Nephron progenitor cell (in vitro differentiated cells): Measurements from ENCODE around the gene MYO9A.

ENCODE experiments used
- DNase-seq: peaks from one replicate; pipeline ENCODE4 v3.0.0; 2021
- H3K27ac Mint-ChIP-seq: 2 replicates; pipeline ENCODE4 v1.8.0; 2021; ENCODE audit warnings: mild to moderate bottlenecking, moderate library complexity, mixed read lengths
- H3K27me3 Mint-ChIP-seq: 2 replicates; pipeline ENCODE4 v1.8.0; 2021; ENCODE audit warnings: mild to moderate bottlenecking, low read depth, mixed read lengths; ENCODE audit not compliant: poor library complexity
- H3K36me3 Mint-ChIP-seq: 2 replicates; pipeline ENCODE4 v1.8.0; 2021; ENCODE audit warnings: low read depth, mixed read lengths
- H3K4me1 Mint-ChIP-seq: 2 replicates; pipeline ENCODE4 v1.8.0; 2021; ENCODE audit warnings: mixed read lengths
- H3K4me3 Mint-ChIP-seq: 2 replicates; pipeline ENCODE4 v1.8.0; 2021; ENCODE audit warnings: mild to moderate bottlenecking, moderate library complexity, mixed read lengths
- H3K9me3 Mint-ChIP-seq: 2 replicates; pipeline ENCODE4 v1.8.0; 2021; ENCODE audit warnings: mild to moderate bottlenecking, moderate library complexity, mixed read lengths
- CTCF ChIP-seq: fragments of 200-600 bp; sonication (generic); IDR thresholded peaks from 2 replicates; pipeline ENCODE4 v1.5.0; 2021; ENCODE audit warnings: antibody characterized with exemption

Gene MYO9A

GRCh38 chr15:71800190-71800589, 317.8 kb downstream of the MYO9A start:
- peaks cover 16% of the 10 kb centered on the region for H3K9me3 Mint-ChIP-seq
- peaks cover 21% of the 10 kb centered on the region for H3K4me1 Mint-ChIP-seq
- TF ChIP-seq CTCF, result no peak
- H3K27me3 Mint-ChIP-seq, result peaks cover 5% of the 10 kb centered on the region
- peaks cover 9% of the 10 kb centered on the region for H3K36me3 Mint-ChIP-seq
- no peak overlapping the region for H3K4me3 Mint-ChIP-seq
- no peak overlapping the region for H3K27ac Mint-ChIP-seq
- DNase-seq, result no peak

GRCh38 chr15:71798641-71799040, 319.3 kb downstream of the MYO9A start:
- no peak for TF ChIP-seq CTCF
- H3K27ac Mint-ChIP-seq, result no peak overlapping the region
- H3K36me3 Mint-ChIP-seq, result peaks cover 9% of the 10 kb centered on the region
- H3K4me1 Mint-ChIP-seq, result peaks cover 13% of the 10 kb centered on the region
- no peak for DNase-seq
- H3K27me3 Mint-ChIP-seq, result peaks cover 5% of the 10 kb centered on the region
- no peak overlapping the region for H3K4me3 Mint-ChIP-seq
- H3K9me3 Mint-ChIP-seq, result peaks cover 16% of the 10 kb centered on the region

GRCh38 chr15:71792521-71792920, 325.4 kb downstream of the MYO9A start:
- no peak for TF ChIP-seq CTCF
- Mint-ChIP-seq H3K4me3 (no peak overlapping the region), H3K27me3 (no peaks in the 10 kb centered on the region), H3K9me3 (peaks cover 5% of the 10 kb centered on the region), H3K36me3 (no peaks in the 10 kb centered on the region), H3K27ac (no peak overlapping the region), H3K4me1 (peaks cover 6% of the 10 kb centered on the region)
- no peak for DNase-seq

- Mint-ChIP-seq H3K27ac (no peak overlapping the region), H3K9me3 (peaks cover 5% of the 10 kb centered on the region), H3K27me3 (no peaks in the 10 kb centered on the region), H3K4me1 (peaks cover 6% of the 10 kb centered on the region), H3K4me3 (no peak overlapping the region), H3K36me3 (no peaks in the 10 kb centered on the region)
- TF ChIP-seq CTCF, result no peak
- no peak for DNase-seq
These were observed 326.0 kb downstream of the MYO9A start for GRCh38 chr15:71791975-71792374.

GRCh38 chr15:71790081-71790480, 327.9 kb downstream of the MYO9A start:
- Mint-ChIP-seq H3K27me3 (no peaks in the 10 kb centered on the region), H3K9me3 (peaks cover 5% of the 10 kb centered on the region), H3K4me3 (no peak overlapping the region), H3K4me1 (peaks cover 6% of the 10 kb centered on the region), H3K36me3 (no peaks in the 10 kb centered on the region), H3K27ac (no peak overlapping the region)
- no peak for TF ChIP-seq CTCF
- DNase-seq, result no peak

- peaks cover 5% of the 10 kb centered on the region for H3K9me3 Mint-ChIP-seq
- DNase-seq, result no peak
- H3K36me3 Mint-ChIP-seq, result no peaks in the 10 kb centered on the region
- H3K4me1 Mint-ChIP-seq, result peaks cover 6% of the 10 kb centered on the region
- no peaks in the 10 kb centered on the region for H3K27me3 Mint-ChIP-seq
- H3K4me3 Mint-ChIP-seq, result no peak overlapping the region
- H3K27ac Mint-ChIP-seq, result no peak overlapping the region
- TF ChIP-seq CTCF, result no peak
These were observed 328.3 kb downstream of the MYO9A start for GRCh38 chr15:71789616-71790015.
